Measurements from ENCODE around the gene PLXNB1.

GRCh38 chr3:48414376-48415250 lies 15.3 kb downstream of the PLXNB1 start:
- TF ChIP-seq REST (IDR thresholded peaks at IDR 0.05; ENCODE audit: insufficient replicate concordance, low read depth), result no peak
- no peak for TF ChIP-seq CTCF (IDR thresholded peaks at IDR 0.05; ENCODE audit: insufficient read depth, low read length)
- no peak for TF ChIP-seq POLR2AphosphoS5 (IDR thresholded peaks at IDR 0.05; ENCODE audit: low read depth)
- no peak for TF ChIP-seq GABPA (IDR thresholded peaks at IDR 0.05; ENCODE audit: low read depth)

All from HL-60 (cell line).